HCT116 (cell line): Measurements from ENCODE around the gene TCF23. TPM values are rescaled to one million over a fixed set of nuclear protein-coding genes. Genes with fewer than 3 reads are reported as not detected.

Source experiments
- ATAC-seq: fragments of 200-7000 bp; cut with Tn5 transposase; 2 replicates; pipeline ENCODE4 v1.9.1; 2020; ENCODE audit warnings: mild to moderate bottlenecking, moderate library complexity
- BruUV-seq: library from RNA; stranded (reverse); fragments of 400-500 nt; replicated peaks from 2 replicates; lab custom pipeline; 2021; lab: Mats Ljungman, UMichigan
- CTCF ChIA-PET: fragments of 300-600 bp; sonication (Branson Sonifier 250); formaldehyde crosslinking; loops from one replicate; lab custom pipeline; 2021; ENCODE audit warnings: antibody characterized with exemption; lab: Charles Lee
- POLR2A ChIA-PET: fragments of 300-600, 350-600 bp; sonication (Branson Sonifier 250); formaldehyde crosslinking; loops from one replicate; lab custom pipeline; 2021; ENCODE audit warnings: antibody characterized with exemption; lab: Charles Lee
- RAD21 ChIA-PET, 2 experiments: fragments of 300-600 bp; sonication (Branson Sonifier 250); formaldehyde crosslinking; loops; one replicate each; lab custom pipeline; 2023; ENCODE audit warnings: low total read pairs in 2 of 2; ENCODE audit not compliant: uncharacterized antibody in 2 of 2, unreplicated experiment in 2 of 2, low non-redundant PET in 1 of 2; lab: Charles Lee
- DNase-seq: peaks from one replicate; pipeline ENCODE4 v3.0.0-alpha.2; 2010; ENCODE audit warnings: low read depth, low spot score
- H2AFZ ChIP-seq: fragments of 200-600 bp; shearing (Covaris generic), sonication (generic); 2 replicates; pipeline ENCODE4 v1.6.1; 2017; ENCODE audit warnings: low read depth, mixed run types, mixed read lengths, antibody characterized with exemption, low read length; ENCODE audit not compliant: poor library complexity, severe bottlenecking
- H3K27ac ChIP-seq: 2 replicates; pipeline ENCODE4 v1.5.1; 2012; ENCODE audit warnings: low read depth, low read length
- H3K27me3 ChIP-seq: fragments of 200-600 bp; sonication (generic); 2 replicates; pipeline ENCODE4 v1.6.1; 2016; ENCODE audit warnings: mixed run types, low read length, mixed read lengths; ENCODE audit not compliant: insufficient read depth
- H3K36me3 ChIP-seq, 2 experiments: fragments of 200-500 bp in 1 of 2; fragments of 200-600 bp in 1 of 2; sonication (Bioruptor generic) in 1 of 2; sonication (generic) in 1 of 2; 2 replicates each; pipeline versions ENCODE4 v1.5.1 to v1.6.1; 2014 to 2016; ENCODE audit warnings: low read length in 2 of 2, inconsistent platforms in 1 of 2, mixed read lengths in 1 of 2, mixed run types in 1 of 2; ENCODE audit not compliant: insufficient read depth in 2 of 2, control insufficient read depth in 1 of 2
- H3K4me1 ChIP-seq, 2 experiments: fragments of 200-600 bp in 1 of 2; sonication (generic) in 1 of 2; 2 replicates each; pipeline versions ENCODE4 v1.5.1 to v1.6.1; 2012 to 2017; ENCODE audit warnings: low read length in 2 of 2, inconsistent platforms in 1 of 2, mild to moderate bottlenecking in 1 of 2, mixed read lengths in 1 of 2, mixed run types in 1 of 2, moderate library complexity in 1 of 2; ENCODE audit not compliant: insufficient read depth in 2 of 2, control insufficient read depth in 1 of 2
- H3K4me2 ChIP-seq: fragments of 200-600 bp; sonication (generic); 2 replicates; pipeline ENCODE4 v1.6.1; 2017; ENCODE audit warnings: mixed run types, low read length, mixed read lengths
- H3K4me3 ChIP-seq, 2 experiments: fragments of 200-600 bp in 1 of 2; sonication (generic) in 1 of 2; replicated peaks in 1 of 2; 2 replicates each; pipeline ENCODE4 v1.5.1; 2011 to 2016; ENCODE audit warnings: low read length in 2 of 2, control low read depth in 1 of 2, low read depth in 1 of 2, mild to moderate bottlenecking in 1 of 2, mixed read lengths in 1 of 2, mixed run types in 1 of 2
- H3K79me2 ChIP-seq: fragments of 200-600 bp; sonication (generic); 2 replicates; pipeline ENCODE4 v1.6.1; 2017; ENCODE audit warnings: mild to moderate bottlenecking, mixed run types, low read length, moderate library complexity, mixed read lengths; ENCODE audit not compliant: insufficient read depth
- H3K9ac ChIP-seq: fragments of 200-600 bp; sonication (generic); 2 replicates; pipeline ENCODE4 v1.6.1; 2016; ENCODE audit warnings: low read length, mixed read lengths
- H3K9me2 ChIP-seq: fragments of 200-600 bp; sonication (generic), shearing (Covaris generic); 2 replicates; pipeline ENCODE4 v1.6.1; 2017; ENCODE audit warnings: mixed run types, mild to moderate bottlenecking, moderate library complexity; ENCODE audit not compliant: insufficient read depth
- H3K9me3 ChIP-seq, 2 experiments: fragments of 200-500 bp in 1 of 2; fragments of 200-600 bp in 1 of 2; sonication (Bioruptor generic) in 1 of 2; sonication (generic) in 1 of 2; 2 replicates each; pipeline ENCODE4 v1.6.1; 2014 to 2017; ENCODE audit warnings: low read length in 2 of 2, mixed read lengths in 2 of 2, inconsistent platforms in 1 of 2, low read depth in 1 of 2, mild to moderate bottlenecking in 1 of 2, mixed run types in 1 of 2, moderate library complexity in 1 of 2; ENCODE audit not compliant: control insufficient read depth in 1 of 2, insufficient read depth in 1 of 2
- H4K20me1 ChIP-seq: fragments of 200-600 bp; sonication (generic), shearing (Covaris generic); 2 replicates; pipeline ENCODE4 v1.6.1; 2017; ENCODE audit warnings: mixed run types, mild to moderate bottlenecking, moderate library complexity; ENCODE audit not compliant: insufficient read depth
- ATF3 ChIP-seq: IDR thresholded peaks from 2 replicates; pipeline ENCODE4 v1.6.1; 2012
- CBX3 ChIP-seq: IDR thresholded peaks from 2 replicates; pipeline ENCODE4 v1.6.1; 2012; ENCODE audit warnings: low read depth
- CEBPB ChIP-seq: IDR thresholded peaks from 2 replicates; pipeline ENCODE4 v1.6.1; 2012; ENCODE audit warnings: low read depth
- EGR1 ChIP-seq: IDR thresholded peaks from 2 replicates; pipeline ENCODE4 v1.6.1; 2012; ENCODE audit warnings: low read depth
- ELF1 ChIP-seq: IDR thresholded peaks from 2 replicates; pipeline ENCODE4 v1.6.1; 2012; ENCODE audit warnings: low read depth, borderline replicate concordance
- EZH2 ChIP-seq: fragments of 200-600 bp; sonication (generic); IDR thresholded peaks from 2 replicates; pipeline ENCODE4 v1.6.1; 2017; ENCODE audit warnings: antibody characterized with exemption, mixed run types
- FOSL1 ChIP-seq: IDR thresholded peaks from 2 replicates; pipeline ENCODE4 v1.6.1; 2012; ENCODE audit warnings: low read depth
- JUND ChIP-seq: IDR thresholded peaks from 2 replicates; pipeline ENCODE4 v1.6.1; 2012
- MAX ChIP-seq: IDR thresholded peaks from 2 replicates; pipeline ENCODE4 v1.6.1; 2012
- POLR2A ChIP-seq: IDR thresholded peaks from 2 replicates; pipeline ENCODE4 v1.7.0; 2011; ENCODE audit warnings: borderline replicate concordance; ENCODE audit not compliant: insufficient read depth, insufficient read length; ENCODE audit errors: extremely low read depth
- POLR2AphosphoS5 ChIP-seq: IDR thresholded peaks from 2 replicates; pipeline ENCODE4 v1.6.1; 2011; ENCODE audit warnings: mild to moderate bottlenecking, low read depth, low read length, moderate library complexity
- RAD21 ChIP-seq: IDR thresholded peaks from 2 replicates; pipeline ENCODE4 v1.6.1; 2012; ENCODE audit warnings: low read depth, mild to moderate bottlenecking
- REST ChIP-seq: IDR thresholded peaks from 2 replicates; pipeline ENCODE4 v1.6.1; 2012; ENCODE audit warnings: low read depth
- SIN3A ChIP-seq: IDR thresholded peaks from 2 replicates; pipeline ENCODE4 v1.6.1; 2012; ENCODE audit warnings: low read depth
- SRF ChIP-seq: IDR thresholded peaks from 2 replicates; pipeline ENCODE4 v1.6.1; 2012; ENCODE audit warnings: low read depth
- TCF7L2 ChIP-seq: IDR thresholded peaks from 2 replicates; pipeline ENCODE4 v1.7.0; 2011; ENCODE audit warnings: borderline replicate concordance, inconsistent platforms; ENCODE audit not compliant: insufficient read depth, insufficient read length; ENCODE audit errors: extremely low read depth
- YY1 ChIP-seq: IDR thresholded peaks from 2 replicates; pipeline ENCODE4 v1.6.1; 2011; ENCODE audit warnings: low read length, low read depth, moderate library complexity, mild to moderate bottlenecking; ENCODE audit not compliant: insufficient replicate concordance; ENCODE audit errors: extremely low read depth
- ZBTB33 ChIP-seq: IDR thresholded peaks from 2 replicates; pipeline ENCODE4 v1.6.1; 2011; ENCODE audit warnings: mild to moderate bottlenecking, low read length, moderate library complexity; ENCODE audit not compliant: insufficient replicate concordance; ENCODE audit errors: extremely low read depth
- ZFX ChIP-seq: fragments of 450-650 bp; IDR thresholded peaks from 2 replicates; pipeline ENCODE4 v1.6.1; 2017
- ZNF274 ChIP-seq: fragments of 200-500 bp; sonication (Bioruptor generic); IDR thresholded peaks from 2 replicates; pipeline ENCODE4 v1.6.1; 2014; ENCODE audit warnings: mild to moderate bottlenecking, low read depth, low read length, inconsistent platforms
- intact Hi-C: fragments of 100-400 bp; cut with micrococcal nuclease; formaldehyde crosslinking; loops from 2 replicates; pipeline ENCODE4 v1.10.0; 2022
- total RNA-seq: library from RNA; stranded (reverse); gene quantifications from one replicate; pipeline ENCODE4 v1.2.1, GENCODE V29; 2021; ENCODE audit not compliant: unreplicated experiment

TCF23 gene
- total RNA-seq, 1 experiment from 2014 or later: not detected

- H3K9me3 ChIP-seq: no peaks in the 10 kb centered on the region
- CTCF ChIA-PET: no interaction called here
- H3K27ac ChIP-seq: no peak overlapping the region
- H3K9ac ChIP-seq: no peak overlapping the region
- intact Hi-C loops: loop anchor here (10.0 kb wide), 1 partner anchor 230 kb away; no protein-coding TSS in a partner anchor
- no peaks in the 10 kb centered on the region for H3K27me3 ChIP-seq
- BruUV-seq: no TSS peak
- no peak overlapping the region for H2AFZ ChIP-seq
- H3K4me3 ChIP-seq: no peak overlapping the region
- TF ChIP-seq JUND (no peak), RAD21 (no peak), POLR2AphosphoS5 (no peak), REST (no peak), SIN3A (no peak), ZFX (no peak), POLR2A (no peak), SRF (no peak), CBX3 (no peak), YY1 (no peak), MAX (no peak), TCF7L2 (no peak), ATF3 (no peak), EGR1 (no peak), EZH2 (no peak), CEBPB (no peak), ELF1 (no peak), ZNF274 (no peak), FOSL1 (no peak), ZBTB33 (no peak)
- TF ChIP-seq, all 23 proteins: peak for 0
- H3K79me2 ChIP-seq: no peaks in the 10 kb centered on the region
- no peaks in the 10 kb centered on the region for H4K20me1 ChIP-seq
- H3K9me2 ChIP-seq: no peaks in the 10 kb centered on the region
- ChIA-PET RAD21 (no interaction called here), POLR2A (no interaction called here)
- H3K4me2 ChIP-seq: no peak overlapping the region
- ATAC-seq: no peak
- no peak for DNase-seq
- H3K36me3 ChIP-seq: 0 out of 4 replicates have a peak, but pooled peaks cover 0 to 4% of the 10 kb centered on the region in 2 experiments
- H3K4me1 ChIP-seq: no peaks in the 10 kb centered on the region
Measured at GRCh38 chr2:27194538-27195354, 45.9 kb downstream of the TCF23 start.
